Measurements from ENCODE around the gene GABRG3. TPM values are rescaled to one million over a fixed set of nuclear protein-coding genes. Genes with fewer than 3 reads are reported as not detected.
"Not testable (repeated sequence)": the region's sequence is repeated elsewhere in the genome, so short reads cannot be mapped to it uniquely, and the experiment has no call there.

GABRG3 gene
- total RNA-seq, 1 donor from 2014 or later: under 0.01 TPM

DNA sequence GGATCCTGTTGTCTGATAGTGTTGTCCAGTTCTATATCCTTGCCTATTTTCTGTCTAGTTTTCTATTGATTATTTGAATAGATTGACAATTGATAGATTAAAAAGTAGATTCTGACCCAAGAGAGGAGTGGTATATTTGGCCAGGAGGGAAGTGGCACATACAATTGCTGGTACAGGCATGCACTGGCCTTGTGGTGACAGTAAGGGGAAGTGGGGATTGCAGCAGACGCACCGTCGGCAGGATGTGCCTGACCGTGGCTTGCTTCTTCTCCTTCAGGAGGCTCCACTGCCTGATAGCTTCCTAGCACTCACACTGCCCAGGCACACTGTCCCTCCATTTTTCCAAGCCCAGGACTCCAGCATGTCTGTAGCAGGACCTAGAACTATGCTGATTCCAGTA, 10.5 kb downstream of the GABRG3 start:
- Histone ChIP-seq H3K4me1 (ENCODE audit: control insufficient read depth in 3 of 3, insufficient read depth in 3 of 3, low read length in 3 of 3) (no peaks in the 10 kb centered on the region), H3K36me3 (ENCODE audit: control insufficient read depth in 3 of 3, insufficient read depth in 3 of 3, low read length in 3 of 3) (no peaks in the 10 kb centered on the region), H3K9me3 (ENCODE audit: control insufficient read depth in 3 of 3, low read length in 3 of 3) (peaks cover 0 to 3% (median 2%) of the 10 kb centered on the region in 3 donors), H3K9ac (ENCODE audit: low read depth in 1 of 3, low read length in 3 of 3) (no peak overlapping the region), H3K27ac (ENCODE audit: low read depth, low read length) (no peak overlapping the region), H3K27me3 (ENCODE audit: control insufficient read depth in 3 of 3, insufficient read depth in 3 of 3, low read length in 3 of 3) (peaks cover 0 to 2% (median 0%) of the 10 kb centered on the region in 3 donors), H3K4me3 (ENCODE audit: low read length in 3 of 3) (no peak overlapping the region)

DNA sequence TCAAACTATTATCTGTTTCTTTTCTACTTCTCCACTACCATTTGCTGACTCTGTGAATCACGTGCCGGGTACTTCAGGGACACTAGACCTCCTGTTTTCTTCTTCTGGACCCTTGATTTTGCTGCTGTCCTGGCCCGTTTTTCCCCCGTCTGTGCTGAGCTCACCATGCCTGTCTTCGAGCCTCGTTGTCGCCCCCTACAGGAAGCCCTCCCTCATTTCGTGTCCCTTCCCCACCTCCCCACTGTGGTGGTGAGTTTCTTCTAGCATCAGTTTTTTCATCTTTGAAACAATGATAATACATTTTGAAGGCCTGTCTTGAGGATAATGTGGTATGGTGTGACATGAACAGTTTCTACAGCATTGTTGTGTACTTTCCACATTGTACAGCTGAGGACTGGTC, 12.8 kb downstream of the GABRG3 start:
- Histone ChIP-seq H3K9me3 (ENCODE audit: control insufficient read depth in 3 of 3, low read length in 3 of 3) (peaks cover 0 to 3% (median 2%) of the 10 kb centered on the region in 3 donors), H3K27ac (ENCODE audit: low read depth, low read length) (no peak overlapping the region), H3K9ac (ENCODE audit: low read depth in 1 of 3, low read length in 3 of 3) (no peak overlapping the region), H3K4me1 (ENCODE audit: control insufficient read depth in 3 of 3, insufficient read depth in 3 of 3, low read length in 3 of 3) (no peaks in the 10 kb centered on the region), H3K27me3 (ENCODE audit: control insufficient read depth in 3 of 3, insufficient read depth in 3 of 3, low read length in 3 of 3) (peaks cover 0 to 2% (median 0%) of the 10 kb centered on the region in 3 donors), H3K36me3 (ENCODE audit: control insufficient read depth in 3 of 3, insufficient read depth in 3 of 3, low read length in 3 of 3) (no peaks in the 10 kb centered on the region), H3K4me3 (ENCODE audit: low read length in 3 of 3) (no peak overlapping the region)

DNA sequence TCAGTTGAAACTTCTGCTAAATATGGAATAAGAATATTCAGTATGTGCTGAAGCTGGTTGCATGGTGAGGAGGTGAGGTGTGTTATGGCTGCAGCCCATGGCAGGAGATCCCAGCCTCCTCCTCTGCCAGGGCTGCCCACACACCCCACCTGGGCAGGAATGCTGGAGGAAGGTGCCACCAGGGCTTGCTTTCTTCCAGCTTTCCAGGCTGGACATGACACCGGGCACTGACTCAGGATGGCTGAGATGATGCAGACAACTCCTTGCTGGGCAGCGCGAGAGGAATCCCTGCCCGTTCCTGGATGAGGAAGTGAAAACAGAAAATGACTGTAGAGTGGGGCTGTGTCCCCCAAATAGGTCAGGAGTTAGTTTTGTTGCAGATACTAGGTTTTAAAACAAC, 14.1 kb downstream of the GABRG3 start:
- Histone ChIP-seq H3K9ac (ENCODE audit: low read depth in 1 of 3, low read length in 3 of 3) (no peak overlapping the region), H3K27me3 (ENCODE audit: control insufficient read depth in 3 of 3, insufficient read depth in 3 of 3, low read length in 3 of 3) (peaks cover 0 to 2% (median 0%) of the 10 kb centered on the region in 3 donors), H3K4me3 (ENCODE audit: low read length in 3 of 3) (no peak overlapping the region), H3K36me3 (ENCODE audit: control insufficient read depth in 3 of 3, insufficient read depth in 3 of 3, low read length in 3 of 3) (no peaks in the 10 kb centered on the region), H3K9me3 (ENCODE audit: control insufficient read depth in 3 of 3, low read length in 3 of 3) (peaks cover 0 to 3% (median 2%) of the 10 kb centered on the region in 3 donors), H3K27ac (ENCODE audit: low read depth, low read length) (no peak overlapping the region), H3K4me1 (ENCODE audit: control insufficient read depth in 3 of 3, insufficient read depth in 3 of 3, low read length in 3 of 3) (no peaks in the 10 kb centered on the region)

DNA sequence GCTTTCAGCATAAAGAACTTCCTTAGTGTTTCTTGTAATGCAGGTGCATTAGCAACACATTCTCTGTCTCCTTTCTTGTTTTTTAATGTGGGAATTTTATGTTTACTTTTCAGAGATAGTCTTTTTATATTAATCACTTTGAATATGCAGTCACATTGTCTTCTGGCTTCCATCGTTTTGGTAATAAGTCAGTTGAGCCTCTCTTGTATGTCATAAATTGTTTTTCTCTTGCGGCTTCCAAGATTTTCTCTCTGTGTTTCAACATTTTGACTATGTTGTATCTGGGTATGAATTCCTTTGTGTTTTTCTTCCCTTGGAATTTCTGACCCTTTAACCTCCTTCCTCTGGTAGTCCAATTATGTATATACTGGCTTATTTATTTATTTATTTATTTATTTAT, 25.3 kb downstream of the GABRG3 start:
- H3K36me3 ChIP-seq (ENCODE audit: control insufficient read depth in 3 of 3, insufficient read depth in 3 of 3, low read length in 3 of 3): no peaks in the 10 kb centered on the region
- peaks cover 0 to 2% (median 0%) of the 10 kb centered on the region in 3 donors for H3K9me3 ChIP-seq (ENCODE audit: control insufficient read depth in 3 of 3, low read length in 3 of 3)
- H3K27me3 ChIP-seq (ENCODE audit: control insufficient read depth in 3 of 3, insufficient read depth in 3 of 3, low read length in 3 of 3): no peaks in the 10 kb centered on the region
- no peaks in the 10 kb centered on the region for H3K4me1 ChIP-seq (ENCODE audit: control insufficient read depth in 3 of 3, insufficient read depth in 3 of 3, low read length in 3 of 3)
- H3K27ac ChIP-seq (ENCODE audit: low read depth, low read length): no peak overlapping the region
- no peak overlapping the region for H3K9ac ChIP-seq (ENCODE audit: low read depth in 1 of 3, low read length in 3 of 3)
- H3K4me3 ChIP-seq (ENCODE audit: low read length in 3 of 3): no peak overlapping the region

DNA sequence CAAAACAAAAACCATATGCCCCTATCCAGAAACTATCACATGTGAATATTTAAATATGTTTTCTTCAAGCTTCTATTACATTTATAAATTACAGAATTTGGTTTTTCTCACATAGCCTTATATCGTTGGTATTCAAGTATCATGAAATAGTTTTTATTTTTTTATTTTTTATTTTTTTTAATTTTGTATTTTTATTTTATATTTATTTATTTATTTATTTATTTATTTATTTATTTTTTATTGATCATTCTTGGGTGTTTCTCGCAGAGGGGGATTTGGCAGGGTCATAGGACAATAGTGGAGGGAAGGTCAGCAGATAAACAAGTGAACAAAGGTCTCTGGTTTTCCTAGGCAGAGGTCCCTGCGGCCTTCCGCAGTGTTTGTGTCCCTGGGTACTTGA, 32.0 kb downstream of the GABRG3 start:
- not testable (repeated sequence) for H3K27ac ChIP-seq (ENCODE audit: low read depth, low read length); H3K9ac ChIP-seq (ENCODE audit: low read depth in 1 of 3, low read length in 3 of 3); H3K36me3 ChIP-seq (ENCODE audit: control insufficient read depth in 3 of 3, insufficient read depth in 3 of 3, low read length in 3 of 3); H3K4me1 ChIP-seq (ENCODE audit: control insufficient read depth in 3 of 3, insufficient read depth in 3 of 3, low read length in 3 of 3); H3K4me3 ChIP-seq (ENCODE audit: low read length in 3 of 3); H3K27me3 ChIP-seq (ENCODE audit: control insufficient read depth in 3 of 3, insufficient read depth in 3 of 3, low read length in 3 of 3); H3K9me3 ChIP-seq (ENCODE audit: control insufficient read depth in 3 of 3, low read length in 3 of 3)

DNA sequence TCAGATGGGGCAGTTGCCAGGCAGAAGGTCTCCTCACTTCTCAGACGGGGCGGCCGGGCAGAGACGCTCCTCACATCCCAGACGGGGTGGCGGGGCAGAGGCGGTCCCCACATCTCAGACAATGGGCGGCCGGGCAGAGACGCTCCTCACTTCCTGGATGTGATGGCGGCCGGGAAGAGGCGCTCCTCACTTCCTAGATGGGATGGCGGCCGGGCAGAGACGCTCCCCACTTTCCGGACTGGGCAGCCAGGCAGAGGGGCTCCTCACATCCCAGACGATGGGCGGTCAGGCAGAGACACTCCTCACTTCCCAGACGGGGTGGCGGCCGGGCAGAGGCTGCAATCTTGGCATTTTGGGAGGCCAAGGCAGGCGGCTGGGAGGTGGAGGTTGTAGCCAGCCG, 33.2 kb downstream of the GABRG3 start:
- H3K4me1 ChIP-seq (ENCODE audit: control insufficient read depth in 3 of 3, insufficient read depth in 3 of 3, low read length in 3 of 3); H3K9me3 ChIP-seq (ENCODE audit: control insufficient read depth in 3 of 3, low read length in 3 of 3); H3K27me3 ChIP-seq (ENCODE audit: control insufficient read depth in 3 of 3, insufficient read depth in 3 of 3, low read length in 3 of 3); H3K9ac ChIP-seq (ENCODE audit: low read depth in 1 of 3, low read length in 3 of 3); H3K36me3 ChIP-seq (ENCODE audit: control insufficient read depth in 3 of 3, insufficient read depth in 3 of 3, low read length in 3 of 3); H3K4me3 ChIP-seq (ENCODE audit: low read length in 3 of 3); H3K27ac ChIP-seq (ENCODE audit: low read depth, low read length): not testable (repeated sequence)

DNA sequence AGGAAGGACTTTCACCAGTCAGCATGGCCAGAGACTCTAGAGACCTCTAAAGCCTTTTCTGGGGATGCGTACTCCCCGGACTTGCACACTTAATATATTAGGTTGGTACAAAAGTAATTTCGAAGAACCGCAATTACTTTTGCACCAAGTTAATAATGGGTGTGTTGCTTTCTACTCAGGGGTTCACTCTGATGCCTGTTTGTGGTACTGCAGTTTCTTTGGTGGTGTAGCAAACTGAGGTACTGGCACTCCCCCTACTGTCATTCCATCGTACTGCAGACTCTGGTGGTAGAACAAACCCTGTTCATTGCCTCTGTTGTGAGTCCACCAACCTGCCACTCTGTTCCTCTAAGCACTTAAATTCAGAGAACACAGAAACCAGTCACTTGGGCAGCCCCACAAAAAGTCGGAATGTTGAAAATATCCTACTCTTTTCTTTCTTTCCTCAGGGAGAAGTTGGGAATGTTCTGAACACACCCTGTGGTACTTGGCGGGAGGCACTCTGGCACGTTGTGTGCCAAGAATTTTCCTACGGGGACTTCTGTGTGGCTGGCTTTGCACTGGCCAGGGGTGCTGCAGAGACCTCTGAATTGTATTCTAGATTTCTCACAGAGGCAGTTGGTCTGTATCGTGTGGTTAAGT, 46.3 kb downstream of the GABRG3 start:
- Histone ChIP-seq H3K4me1 (ENCODE audit: control insufficient read depth in 3 of 3, insufficient read depth in 3 of 3, low read length in 3 of 3) (no peaks in the 10 kb centered on the region), H3K36me3 (ENCODE audit: control insufficient read depth in 3 of 3, insufficient read depth in 3 of 3, low read length in 3 of 3) (no peaks in the 10 kb centered on the region), H3K9ac (ENCODE audit: low read depth in 1 of 3, low read length in 3 of 3) (no peak overlapping the region), H3K27ac (ENCODE audit: low read depth, low read length) (no peak overlapping the region), H3K27me3 (ENCODE audit: control insufficient read depth in 3 of 3, insufficient read depth in 3 of 3, low read length in 3 of 3) (no peaks in the 10 kb centered on the region), H3K9me3 (ENCODE audit: control insufficient read depth in 3 of 3, low read length in 3 of 3) (no peaks in the 10 kb centered on the region), H3K4me3 (ENCODE audit: low read length in 3 of 3) (no peak overlapping the region)

DNA sequence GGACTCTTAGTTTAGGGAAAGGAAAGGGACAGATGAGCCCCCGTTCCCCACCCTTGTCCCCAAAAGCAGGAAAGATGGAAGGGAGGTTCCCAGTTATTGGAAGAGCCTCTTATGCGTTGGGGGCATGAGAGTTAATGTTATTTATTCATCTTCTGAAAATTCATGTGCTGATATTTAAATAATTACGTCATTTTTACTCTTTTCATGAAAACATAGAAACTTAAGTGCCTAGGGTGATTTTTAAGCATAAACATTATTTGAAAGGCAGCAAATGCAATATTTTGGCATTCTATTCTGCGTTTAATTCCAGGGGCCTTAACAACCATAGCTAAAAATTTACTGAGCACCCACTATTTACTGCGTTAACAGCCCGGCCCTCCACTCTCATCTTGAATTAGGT, 48.7 kb downstream of the GABRG3 start:
- H3K4me3 ChIP-seq (ENCODE audit: low read length in 3 of 3): no peak overlapping the region
- H3K4me1 ChIP-seq (ENCODE audit: control insufficient read depth in 3 of 3, insufficient read depth in 3 of 3, low read length in 3 of 3): no peaks in the 10 kb centered on the region
- H3K36me3 ChIP-seq (ENCODE audit: control insufficient read depth in 3 of 3, insufficient read depth in 3 of 3, low read length in 3 of 3): no peaks in the 10 kb centered on the region
- no peaks in the 10 kb centered on the region for H3K27me3 ChIP-seq (ENCODE audit: control insufficient read depth in 3 of 3, insufficient read depth in 3 of 3, low read length in 3 of 3)
- no peaks in the 10 kb centered on the region for H3K9me3 ChIP-seq (ENCODE audit: control insufficient read depth in 3 of 3, low read length in 3 of 3)
- no peak overlapping the region for H3K27ac ChIP-seq (ENCODE audit: low read depth, low read length)
- no peak overlapping the region for H3K9ac ChIP-seq (ENCODE audit: low read depth in 1 of 3, low read length in 3 of 3)

DNA sequence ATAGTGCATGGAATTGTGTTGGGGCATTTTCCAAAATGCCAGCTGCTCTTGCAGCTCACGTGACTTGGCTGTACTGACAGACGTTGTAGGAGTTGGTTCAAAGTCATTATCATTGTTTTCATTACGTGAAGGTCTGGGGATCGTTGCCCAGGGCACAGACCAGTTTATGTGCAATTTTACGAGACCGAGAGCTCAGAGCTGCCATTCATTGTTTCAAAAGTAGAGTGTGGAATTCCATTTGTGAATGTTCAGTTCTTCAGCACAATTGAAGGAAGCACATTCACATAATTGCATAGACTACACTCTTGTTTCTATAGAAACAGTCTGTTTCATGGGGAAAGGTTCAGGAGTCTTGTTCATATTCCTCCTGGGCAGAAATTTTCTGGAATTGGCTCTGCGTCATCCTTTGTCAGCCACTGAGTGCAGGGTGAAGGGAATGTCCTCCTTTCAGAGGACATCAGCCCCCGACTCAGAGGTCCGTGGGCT, 54.5 kb downstream of the GABRG3 start:
- peaks cover 0 to 2% (median 0%) of the 10 kb centered on the region in 3 donors for H3K9me3 ChIP-seq (ENCODE audit: control insufficient read depth in 3 of 3, low read length in 3 of 3)
- no peaks in the 10 kb centered on the region for H3K4me1 ChIP-seq (ENCODE audit: control insufficient read depth in 3 of 3, insufficient read depth in 3 of 3, low read length in 3 of 3)
- H3K27me3 ChIP-seq (ENCODE audit: control insufficient read depth in 3 of 3, insufficient read depth in 3 of 3, low read length in 3 of 3): peaks cover 0 to 2% (median 0%) of the 10 kb centered on the region in 3 donors
- H3K27ac ChIP-seq (ENCODE audit: low read depth, low read length): no peak overlapping the region
- H3K9ac ChIP-seq (ENCODE audit: low read depth in 1 of 3, low read length in 3 of 3): no peak overlapping the region
- no peak overlapping the region for H3K4me3 ChIP-seq (ENCODE audit: low read length in 3 of 3)
- H3K36me3 ChIP-seq (ENCODE audit: control insufficient read depth in 3 of 3, insufficient read depth in 3 of 3, low read length in 3 of 3): no peaks in the 10 kb centered on the region

DNA sequence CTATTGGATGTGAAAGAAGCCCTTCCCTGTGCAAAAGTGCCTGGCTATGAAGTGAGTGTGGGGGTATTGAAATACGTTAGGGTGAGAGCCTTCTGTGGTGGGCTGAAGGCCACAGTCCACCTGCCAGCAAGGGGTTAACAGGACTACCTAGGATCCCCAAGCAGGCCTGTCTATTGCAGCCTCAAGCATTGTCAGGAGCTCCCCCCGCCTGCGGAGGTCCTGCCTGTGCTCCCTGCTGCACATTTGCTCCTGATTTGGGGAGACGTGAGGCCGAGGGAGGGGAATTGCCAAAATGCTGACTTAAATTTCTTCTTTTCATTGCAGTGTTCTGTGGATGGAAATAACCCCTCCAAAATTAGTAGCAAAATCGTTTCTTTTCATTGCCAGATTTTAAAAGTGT, 56.2 kb downstream of the GABRG3 start:
- peaks cover 0 to 2% (median 0%) of the 10 kb centered on the region in 3 donors for H3K9me3 ChIP-seq (ENCODE audit: control insufficient read depth in 3 of 3, low read length in 3 of 3)
- no peak overlapping the region for H3K9ac ChIP-seq (ENCODE audit: low read depth in 1 of 3, low read length in 3 of 3)
- no peak overlapping the region for H3K4me3 ChIP-seq (ENCODE audit: low read length in 3 of 3)
- no peaks in the 10 kb centered on the region for H3K36me3 ChIP-seq (ENCODE audit: control insufficient read depth in 3 of 3, insufficient read depth in 3 of 3, low read length in 3 of 3)
- no peak overlapping the region for H3K27ac ChIP-seq (ENCODE audit: low read depth, low read length)
- H3K27me3 ChIP-seq (ENCODE audit: control insufficient read depth in 3 of 3, insufficient read depth in 3 of 3, low read length in 3 of 3): peaks cover 0 to 2% (median 0%) of the 10 kb centered on the region in 3 donors
- no peaks in the 10 kb centered on the region for H3K4me1 ChIP-seq (ENCODE audit: control insufficient read depth in 3 of 3, insufficient read depth in 3 of 3, low read length in 3 of 3)

All from skeletal muscle tissue (tissue), 4 donors.